ENCODE measurements around the gene GPC5. TPM values are rescaled to one million over a fixed set of nuclear protein-coding genes. Genes with fewer than 3 reads are reported as not detected.

Gene GPC5
- total and polyA plus RNA-seq, 2 of the 13 experiments (the other 11 are each of a cell fraction or from before 2014, with no cell fraction given): 0.02 to 0.07 TPM

GRCh38 chr13:92164822-92165221, 766.4 kb downstream of the GPC5 start:
- Histone ChIP-seq H3K9me3 (ENCODE audit: low read length) (no peaks in the 10 kb centered on the region), H4K20me1 (ENCODE audit: insufficient read depth, low read length) (no peaks in the 10 kb centered on the region), H3K36me3 (replicated peaks in 1 of 2; ENCODE audit: control insufficient read depth in 1 of 2, insufficient read depth in 2 of 2, low read length in 2 of 2) (no peaks in the 10 kb centered on the region), H3K79me2 (ENCODE audit: insufficient read depth, low read length) (no peaks in the 10 kb centered on the region), H3K27ac (ENCODE audit: extremely low read length, insufficient read depth, low read length) (no peak overlapping the region), H2AFZ (ENCODE audit: low read length) (no peak overlapping the region), H3K4me3 (replicated peaks in 1 of 3; ENCODE audit: insufficient read depth in 1 of 3, low read depth in 2 of 3, low read length in 3 of 3) (no peak overlapping the region), H3K9ac (ENCODE audit: insufficient read depth, low read depth, low read length) (no peak overlapping the region), H3K4me1 (ENCODE audit: insufficient read depth, low read length) (no peaks in the 10 kb centered on the region), H3K27me3 (ENCODE audit: control insufficient read depth in 1 of 2, insufficient read depth in 2 of 2, low read length in 2 of 2) (no peaks in the 10 kb centered on the region), H3K4me2 (ENCODE audit: low read depth, low read length) (no peak overlapping the region)
- no peak for TF ChIP-seq RCOR2 (CRISPR knock-in tag; IDR thresholded peaks at IDR 0.05)
- no peak for TF ChIP-seq NR2C2 (CRISPR knock-in tag; IDR thresholded peaks at IDR 0.05; ENCODE audit: borderline replicate concordance)
- no peak for TF ChIP-seq KLF16 (CRISPR knock-in tag; IDR thresholded peaks at IDR 0.05)
- TF ChIP-seq ZNF558 (CRISPR knock-in tag; IDR thresholded peaks at IDR 0.05; ENCODE audit: borderline replicate concordance): no peak
- ChIA-PET CTCF (ENCODE audit: low intra/inter-chr PET ratio, low total read pairs) (no interaction called here), POLR2A (no interaction called here)
- in situ Hi-C loops (cut with HindIII; ENCODE audit: extremely low pct_ligation_motif_present, low pct_unique_long_range_greater_than_20kb) (no loop called here), intact Hi-C loops (cut with micrococcal nuclease; ENCODE audit: unreplicated experiment) (no loop called here)
- ATAC-seq (no peak), FAIRE-seq (no peak), DNase-seq (ENCODE audit: low spot score) (no peak)
- WGBS (ENCODE audit: low lambda C conversion rate): 33% methylated on average over 3 of the region's 5 CpGs
- no TSS peak for BruUV-seq (replicated peaks)

GRCh38 chr13:92172191-92172590, 773.8 kb downstream of the GPC5 start:
- FAIRE-seq (no peak), DNase-seq (ENCODE audit: low spot score) (no peak), ATAC-seq (no peak)
- Histone ChIP-seq H2AFZ (ENCODE audit: low read length) (no peak overlapping the region), H3K4me3 (replicated peaks in 1 of 3; ENCODE audit: insufficient read depth in 1 of 3, low read depth in 2 of 3, low read length in 3 of 3) (no peak overlapping the region), H3K9ac (ENCODE audit: insufficient read depth, low read depth, low read length) (no peak overlapping the region), H3K27ac (ENCODE audit: extremely low read length, insufficient read depth, low read length) (no peak overlapping the region), H3K79me2 (ENCODE audit: insufficient read depth, low read length) (no peaks in the 10 kb centered on the region), H4K20me1 (ENCODE audit: insufficient read depth, low read length) (no peaks in the 10 kb centered on the region), H3K4me2 (ENCODE audit: low read depth, low read length) (no peak overlapping the region), H3K4me1 (ENCODE audit: insufficient read depth, low read length) (no peaks in the 10 kb centered on the region), H3K36me3 (replicated peaks in 1 of 2; ENCODE audit: control insufficient read depth in 1 of 2, insufficient read depth in 2 of 2, low read length in 2 of 2) (no peaks in the 10 kb centered on the region), H3K9me3 (ENCODE audit: low read length) (no peaks in the 10 kb centered on the region), H3K27me3 (ENCODE audit: control insufficient read depth in 1 of 2, insufficient read depth in 2 of 2, low read length in 2 of 2) (no peaks in the 10 kb centered on the region; a peak in 1 of 5 replicates)
- CTCF ChIA-PET (ENCODE audit: low intra/inter-chr PET ratio, low total read pairs): no interaction called here
- TF ChIP-seq ZNF597 (CRISPR knock-in tag; IDR thresholded peaks at IDR 0.05): no peak
- TF ChIP-seq ETV6 (CRISPR knock-in tag; conservative IDR thresholded peaks at IDR 0.05): no peak
- TF ChIP-seq BRD4 (CRISPR knock-in tag; IDR thresholded peaks at IDR 0.05): no peak
- no peak for TF ChIP-seq ATF7 (IDR thresholded peaks at IDR 0.05)
- no peak for TF ChIP-seq ATF7 (CRISPR knock-in tag; IDR thresholded peaks at IDR 0.05)
- POLR2A ChIA-PET: no interaction called here
- in situ Hi-C loops (cut with HindIII; ENCODE audit: extremely low pct_ligation_motif_present, low pct_unique_long_range_greater_than_20kb): no loop called here
- WGBS (ENCODE audit: low lambda C conversion rate): 0% methylated on average over 1 of the region's 1 CpG
- intact Hi-C loops (cut with micrococcal nuclease; ENCODE audit: unreplicated experiment): no loop called here
- BruUV-seq (replicated peaks): no TSS peak

Data from HepG2 (cell line).